WTC11 (cell line): Measurements from ENCODE around the gene MYBPC2. TPM values are rescaled to one million over a fixed set of nuclear protein-coding genes. Genes with fewer than 3 reads are reported as not detected.

ENCODE experiments used
- ATAC-seq: fragments of 200-7000 bp; cut with Tn5 transposase; 2 replicates; pipeline ENCODE4 v1.10.0; 2021; ENCODE audit warnings: mild to moderate bottlenecking, moderate library complexity
- CTCF ChIA-PET: fragments of 300-600 bp; sonication (Branson Sonifier 250); formaldehyde crosslinking; loops from one replicate; lab custom pipeline; 2021; ENCODE audit warnings: antibody characterized with exemption; lab: Charles Lee
- POLR2A ChIA-PET: fragments of 350-600 bp; sonication (Branson Sonifier 250); formaldehyde crosslinking; loops from one replicate; lab custom pipeline; 2021; ENCODE audit warnings: antibody characterized with exemption; lab: Charles Lee
- DNase-seq: peaks from one replicate; pipeline ENCODE4 v3.0.0; 2021; ENCODE audit warnings: low spot score
- H3K27ac Mint-ChIP-seq: 2 replicates; pipeline ENCODE4 v1.8.0; 2021; ENCODE audit warnings: mixed read lengths
- H3K27me3 Mint-ChIP-seq: 2 replicates; pipeline ENCODE4 v1.8.0; 2021; ENCODE audit warnings: low read depth, mild to moderate bottlenecking, moderate library complexity, mixed read lengths
- H3K36me3 Mint-ChIP-seq: 2 replicates; pipeline ENCODE4 v1.8.0; 2021; ENCODE audit warnings: mixed read lengths
- H3K4me1 Mint-ChIP-seq: 2 replicates; pipeline ENCODE4 v1.8.0; 2022; ENCODE audit warnings: mixed read lengths
- H3K4me3 Mint-ChIP-seq: 2 replicates; pipeline ENCODE4 v1.8.0; 2021; ENCODE audit warnings: mild to moderate bottlenecking, moderate library complexity, mixed read lengths
- H3K9me3 Mint-ChIP-seq: 2 replicates; pipeline ENCODE4 v1.8.0; 2021; ENCODE audit warnings: mixed read lengths
- CDX4 ChIP-seq: fragments of 250-450 bp; sonication (Bioruptor Pico); IDR thresholded peaks from 2 replicates; pipeline ENCODE4 v1.9.0; 2021; ENCODE audit warnings: moderate library complexity, mild to moderate bottlenecking, inconsistent platforms, borderline replicate concordance
- ELF4 ChIP-seq: sonication (generic); formaldehyde crosslinking; IDR thresholded peaks from 2 replicates; pipeline ENCODE4 v1.8.1; 2022; ENCODE audit warnings: low read depth, mild to moderate bottlenecking, moderate library complexity, missing genetic modification reagents
- ETV6 ChIP-seq: sonication (generic); formaldehyde crosslinking; IDR thresholded peaks from 2 replicates; pipeline ENCODE4 v1.8.1; 2022; ENCODE audit warnings: mild to moderate bottlenecking, missing genetic modification reagents
- GABPB1 ChIP-seq: sonication (generic); formaldehyde crosslinking; IDR thresholded peaks from 2 replicates; pipeline ENCODE4 v1.8.1; 2023; ENCODE audit warnings: mild to moderate bottlenecking, missing genetic modification reagents
- GTF2I ChIP-seq: fragments of 250-450 bp; sonication (Bioruptor Pico); conservative IDR thresholded peaks from 2 replicates; pipeline ENCODE4 v1.4.0; 2021; ENCODE audit warnings: mild to moderate bottlenecking
- KAT7 ChIP-seq: sonication (generic); formaldehyde crosslinking; IDR thresholded peaks from 2 replicates; pipeline ENCODE4 v1.8.1; 2023; ENCODE audit warnings: missing genetic modification reagents, mild to moderate bottlenecking, borderline replicate concordance
- NFYB ChIP-seq: sonication (generic); formaldehyde crosslinking; conservative IDR thresholded peaks from 2 replicates; pipeline ENCODE4 v1.8.0; 2022; ENCODE audit warnings: low read depth, missing genetic modification reagents
- NR2C2 ChIP-seq: sonication (generic); formaldehyde crosslinking; IDR thresholded peaks from 2 replicates; pipeline ENCODE4 v1.8.0; 2022; ENCODE audit warnings: mild to moderate bottlenecking, missing genetic modification reagents
- USF1 ChIP-seq: sonication (generic); formaldehyde crosslinking; IDR thresholded peaks from 2 replicates; pipeline ENCODE4 v1.8.0; 2022; ENCODE audit warnings: mild to moderate bottlenecking, missing genetic modification reagents
- ZNF121 ChIP-seq: sonication (generic); formaldehyde crosslinking; IDR thresholded peaks from 2 replicates; pipeline ENCODE4 v1.8.0; 2023; ENCODE audit warnings: missing genetic modification reagents
- ZNF219 ChIP-seq: sonication (generic); formaldehyde crosslinking; IDR thresholded peaks from 2 replicates; pipeline ENCODE4 v1.8.0; 2023; ENCODE audit warnings: missing genetic modification reagents, mild to moderate bottlenecking, borderline replicate concordance
- ZNF416 ChIP-seq: fragments of 250-450 bp; sonication (Bioruptor Pico); IDR thresholded peaks from 2 replicates; pipeline ENCODE4 v1.9.0; 2021; ENCODE audit warnings: mild to moderate bottlenecking, inconsistent platforms
- total RNA-seq: library from RNA; stranded (reverse); gene quantifications from 3 replicates; pipeline ENCODE4 v1.2.3, GENCODE V29; 2021
- TF ChIP-seq, protein P1 (sequence below): fragments of 250-450 bp; sonication (Bioruptor Pico); IDR thresholded peaks from 2 replicates; pipeline ENCODE4 v1.8.0; 2021; ENCODE audit warnings: mild to moderate bottlenecking
- TF ChIP-seq, protein P2 (sequence below): sonication (generic); formaldehyde crosslinking; conservative IDR thresholded peaks from 2 replicates; pipeline ENCODE4 v1.8.1; 2022; ENCODE audit warnings: mild to moderate bottlenecking, missing genetic modification reagents
- TF ChIP-seq, protein P3 (sequence below): sonication (generic); formaldehyde crosslinking; IDR thresholded peaks from 2 replicates; pipeline ENCODE4 v1.8.1; 2023; ENCODE audit warnings: mild to moderate bottlenecking, moderate library complexity, missing genetic modification reagents
- TF ChIP-seq, protein P4 (sequence below): sonication (generic); formaldehyde crosslinking; conservative IDR thresholded peaks from 2 replicates; pipeline ENCODE4 v1.8.1; 2023; ENCODE audit warnings: mild to moderate bottlenecking, low read depth, missing genetic modification reagents, moderate library complexity
- TF ChIP-seq, protein P5 (sequence below): sonication (generic); formaldehyde crosslinking; IDR thresholded peaks from 2 replicates; pipeline ENCODE4 v1.8.1; 2022; ENCODE audit warnings: mild to moderate bottlenecking, moderate library complexity, missing genetic modification reagents

Gene MYBPC2
- total RNA-seq, 1 experiment from 2014 or later, result 2.6 TPM

- no peak for TF ChIP-seq USF1
- TF ChIP-seq ETV6 (CRISPR knock-in tag), result no peak
These were observed 7.1 kb upstream of the MYBPC2 start (continued) for GRCh38 chr19:50425581-50425980.

- peaks cover 18% of the 10 kb centered on the region for H3K4me1 Mint-ChIP-seq
- CTCF ChIA-PET, result interaction anchor here (0.5 to 3.3 kb wide), 11 partner anchors 9 to 216 kb away, joined by 3 to 16 read pairs (median 6); partner anchors contain the start of genes KCNC3 and SPIB
These were observed 5.3 kb upstream of the MYBPC2 start for GRCh38 chr19:50427318-50427925.

DNA sequence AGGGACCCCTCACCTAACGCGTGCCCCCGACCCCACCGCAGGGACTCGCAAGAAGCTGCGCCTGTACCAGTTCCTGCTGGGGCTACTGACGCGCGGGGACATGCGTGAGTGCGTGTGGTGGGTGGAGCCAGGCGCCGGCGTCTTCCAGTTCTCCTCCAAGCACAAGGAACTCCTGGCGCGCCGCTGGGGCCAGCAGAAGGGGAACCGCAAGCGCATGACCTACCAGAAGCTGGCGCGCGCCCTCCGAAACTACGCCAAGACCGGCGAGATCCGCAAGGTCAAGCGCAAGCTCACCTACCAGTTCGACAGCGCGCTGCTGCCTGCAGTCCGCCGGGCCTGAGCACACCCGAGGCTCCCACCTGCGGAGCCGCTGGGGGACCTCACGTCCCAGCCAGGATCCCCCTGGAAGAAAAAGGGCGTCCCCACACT lies 4.7 kb upstream of the MYBPC2 start:
- ATAC-seq (peak; percentile 31), DNase-seq (peak; percentile 81)
- ChIA-PET CTCF (interaction anchor here (0.6 to 3.3 kb wide), 10 partner anchors 9 to 180 kb away, joined by 3 to 16 read pairs (median 6); partner anchors contain the start of genes KCNC3 and SPIB), POLR2A (interaction anchor here (0.5 to 1.4 kb wide), 5 partner anchors 8 to 83 kb away, joined by 3 to 5 read pairs (median 3); partner anchors contain the start of gene JOSD2)
- Mint-ChIP-seq H3K4me3 (peak overlapping the region; percentile 47), H3K27me3 (peaks cover 35% of the 10 kb centered on the region), H3K36me3 (no peaks in the 10 kb centered on the region; the same call in 1 of the 2 replicates), H3K9me3 (no peaks in the 10 kb centered on the region), H3K4me1 (peaks cover 21% of the 10 kb centered on the region), H3K27ac (no peak overlapping the region)
- TF ChIP-seq, protein P1, sequence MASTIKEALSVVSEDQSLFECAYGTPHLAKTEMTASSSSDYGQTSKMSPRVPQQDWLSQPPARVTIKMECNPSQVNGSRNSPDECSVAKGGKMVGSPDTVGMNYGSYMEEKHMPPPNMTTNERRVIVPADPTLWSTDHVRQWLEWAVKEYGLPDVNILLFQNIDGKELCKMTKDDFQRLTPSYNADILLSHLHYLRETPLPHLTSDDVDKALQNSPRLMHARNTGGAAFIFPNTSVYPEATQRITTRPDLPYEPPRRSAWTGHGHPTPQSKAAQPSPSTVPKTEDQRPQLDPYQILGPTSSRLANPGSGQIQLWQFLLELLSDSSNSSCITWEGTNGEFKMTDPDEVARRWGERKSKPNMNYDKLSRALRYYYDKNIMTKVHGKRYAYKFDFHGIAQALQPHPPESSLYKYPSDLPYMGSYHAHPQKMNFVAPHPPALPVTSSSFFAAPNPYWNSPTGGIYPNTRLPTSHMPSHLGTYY (CRISPR knock-in tag), result no peak
- TF ChIP-seq GTF2I (CRISPR knock-in tag) (no peak), ZNF219 (no peak), NR2C2 (CRISPR knock-in tag) (no peak), KAT7 (no peak), NFYB (no peak), GABPB1 (CRISPR knock-in tag) (no peak), ELF4 (CRISPR knock-in tag) (no peak), ZNF416 (no peak)
- TF ChIP-seq, protein P2, sequence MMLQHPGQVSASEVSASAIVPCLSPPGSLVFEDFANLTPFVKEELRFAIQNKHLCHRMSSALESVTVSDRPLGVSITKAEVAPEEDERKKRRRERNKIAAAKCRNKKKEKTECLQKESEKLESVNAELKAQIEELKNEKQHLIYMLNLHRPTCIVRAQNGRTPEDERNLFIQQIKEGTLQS, result no peak
- TF ChIP-seq, protein P3, sequence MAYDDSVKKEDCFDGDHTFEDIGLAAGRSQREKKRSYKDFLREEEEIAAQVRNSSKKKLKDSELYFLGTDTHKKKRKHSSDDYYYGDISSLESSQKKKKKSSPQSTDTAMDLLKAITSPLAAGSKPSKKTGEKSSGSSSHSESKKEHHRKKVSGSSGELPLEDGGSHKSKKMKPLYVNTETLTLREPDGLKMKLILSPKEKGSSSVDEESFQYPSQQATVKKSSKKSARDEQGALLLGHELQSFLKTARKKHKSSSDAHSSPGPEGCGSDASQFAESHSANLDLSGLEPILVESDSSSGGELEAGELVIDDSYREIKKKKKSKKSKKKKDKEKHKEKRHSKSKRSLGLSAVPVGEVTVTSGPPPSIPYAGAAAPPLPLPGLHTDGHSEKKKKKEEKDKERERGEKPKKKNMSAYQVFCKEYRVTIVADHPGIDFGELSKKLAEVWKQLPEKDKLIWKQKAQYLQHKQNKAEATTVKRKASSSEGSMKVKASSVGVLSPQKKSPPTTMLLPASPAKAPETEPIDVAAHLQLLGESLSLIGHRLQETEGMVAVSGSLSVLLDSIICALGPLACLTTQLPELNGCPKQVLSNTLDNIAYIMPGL, result no peak
- TF ChIP-seq, protein P4, sequence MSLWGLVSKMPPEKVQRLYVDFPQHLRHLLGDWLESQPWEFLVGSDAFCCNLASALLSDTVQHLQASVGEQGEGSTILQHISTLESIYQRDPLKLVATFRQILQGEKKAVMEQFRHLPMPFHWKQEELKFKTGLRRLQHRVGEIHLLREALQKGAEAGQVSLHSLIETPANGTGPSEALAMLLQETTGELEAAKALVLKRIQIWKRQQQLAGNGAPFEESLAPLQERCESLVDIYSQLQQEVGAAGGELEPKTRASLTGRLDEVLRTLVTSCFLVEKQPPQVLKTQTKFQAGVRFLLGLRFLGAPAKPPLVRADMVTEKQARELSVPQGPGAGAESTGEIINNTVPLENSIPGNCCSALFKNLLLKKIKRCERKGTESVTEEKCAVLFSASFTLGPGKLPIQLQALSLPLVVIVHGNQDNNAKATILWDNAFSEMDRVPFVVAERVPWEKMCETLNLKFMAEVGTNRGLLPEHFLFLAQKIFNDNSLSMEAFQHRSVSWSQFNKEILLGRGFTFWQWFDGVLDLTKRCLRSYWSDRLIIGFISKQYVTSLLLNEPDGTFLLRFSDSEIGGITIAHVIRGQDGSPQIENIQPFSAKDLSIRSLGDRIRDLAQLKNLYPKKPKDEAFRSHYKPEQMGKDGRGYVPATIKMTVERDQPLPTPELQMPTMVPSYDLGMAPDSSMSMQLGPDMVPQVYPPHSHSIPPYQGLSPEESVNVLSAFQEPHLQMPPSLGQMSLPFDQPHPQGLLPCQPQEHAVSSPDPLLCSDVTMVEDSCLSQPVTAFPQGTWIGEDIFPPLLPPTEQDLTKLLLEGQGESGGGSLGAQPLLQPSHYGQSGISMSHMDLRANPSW (CRISPR knock-in tag), result no peak

More at GRCh38 chr19:50427318-50427925, 5.3 kb upstream of the MYBPC2 start:
- H3K9me3 Mint-ChIP-seq, result no peaks in the 10 kb centered on the region
- no peaks in the 10 kb centered on the region; the same call in 1 of the 2 replicates for H3K36me3 Mint-ChIP-seq
- POLR2A ChIA-PET, result interaction anchor here (0.9 to 1.4 kb wide), 3 partner anchors 8 to 33 kb away, joined by 3 to 4 read pairs (median 3); no protein-coding TSS in a partner anchor
- H3K27me3 Mint-ChIP-seq, result peaks cover 35% of the 10 kb centered on the region
- no peak for TF ChIP-seq CDX4 (CRISPR knock-in tag)
- TF ChIP-seq ZNF121 (CRISPR knock-in tag), result peak; percentile 73
- TF ChIP-seq, protein P5, sequence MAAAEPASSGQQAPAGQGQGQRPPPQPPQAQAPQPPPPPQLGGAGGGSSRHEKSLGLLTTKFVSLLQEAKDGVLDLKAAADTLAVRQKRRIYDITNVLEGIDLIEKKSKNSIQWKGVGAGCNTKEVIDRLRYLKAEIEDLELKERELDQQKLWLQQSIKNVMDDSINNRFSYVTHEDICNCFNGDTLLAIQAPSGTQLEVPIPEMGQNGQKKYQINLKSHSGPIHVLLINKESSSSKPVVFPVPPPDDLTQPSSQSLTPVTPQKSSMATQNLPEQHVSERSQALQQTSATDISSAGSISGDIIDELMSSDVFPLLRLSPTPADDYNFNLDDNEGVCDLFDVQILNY (CRISPR knock-in tag), result no peak
- TF ChIP-seq, protein P3, result no peak
- TF ChIP-seq ZNF416, result no peak
- no peak for ATAC-seq
- DNase-seq, result no peak
- no peak overlapping the region for H3K27ac Mint-ChIP-seq
- H3K4me3 Mint-ChIP-seq, result peak overlapping the region; percentile 47; the same call in 1 of the 2 replicates
